OCI-LY3 (cell line): ENCODE data around the gene DDX49.

Source experiments
- EZH2phosphoT487 ChIP-seq: fragments of 200-600 bp; shearing (Covaris generic); IDR thresholded peaks from 2 replicates; pipeline ENCODE4 v1.6.1; 2018; ENCODE audit warnings: antibody characterized with exemption, mixed run types, low read depth
- TF ChIP-seq, protein P1 (sequence below): fragments of 200-600, 300-600 bp; sonication (generic); IDR thresholded peaks from 2 replicates; pipeline ENCODE4 v1.5.1; 2014; ENCODE audit warnings: antibody characterized with exemption, low read length, low read depth

DNA sequence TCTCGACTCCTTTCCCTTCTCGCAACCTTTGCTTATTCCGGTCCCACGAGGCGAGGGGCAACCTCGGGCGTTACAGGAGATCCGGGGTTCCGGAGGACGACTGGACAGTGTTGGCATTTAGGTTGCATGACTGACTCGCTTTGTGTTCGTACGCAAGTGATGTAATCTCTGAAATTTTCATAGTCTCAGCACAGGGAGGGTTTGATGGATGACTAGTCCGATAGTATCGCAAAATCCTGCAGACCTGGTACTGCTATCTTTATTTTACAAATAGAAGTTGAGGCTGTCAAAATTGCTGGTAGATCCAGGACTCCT lies 342 bp downstream of the DDX49 start:
- TF ChIP-seq, protein P1, sequence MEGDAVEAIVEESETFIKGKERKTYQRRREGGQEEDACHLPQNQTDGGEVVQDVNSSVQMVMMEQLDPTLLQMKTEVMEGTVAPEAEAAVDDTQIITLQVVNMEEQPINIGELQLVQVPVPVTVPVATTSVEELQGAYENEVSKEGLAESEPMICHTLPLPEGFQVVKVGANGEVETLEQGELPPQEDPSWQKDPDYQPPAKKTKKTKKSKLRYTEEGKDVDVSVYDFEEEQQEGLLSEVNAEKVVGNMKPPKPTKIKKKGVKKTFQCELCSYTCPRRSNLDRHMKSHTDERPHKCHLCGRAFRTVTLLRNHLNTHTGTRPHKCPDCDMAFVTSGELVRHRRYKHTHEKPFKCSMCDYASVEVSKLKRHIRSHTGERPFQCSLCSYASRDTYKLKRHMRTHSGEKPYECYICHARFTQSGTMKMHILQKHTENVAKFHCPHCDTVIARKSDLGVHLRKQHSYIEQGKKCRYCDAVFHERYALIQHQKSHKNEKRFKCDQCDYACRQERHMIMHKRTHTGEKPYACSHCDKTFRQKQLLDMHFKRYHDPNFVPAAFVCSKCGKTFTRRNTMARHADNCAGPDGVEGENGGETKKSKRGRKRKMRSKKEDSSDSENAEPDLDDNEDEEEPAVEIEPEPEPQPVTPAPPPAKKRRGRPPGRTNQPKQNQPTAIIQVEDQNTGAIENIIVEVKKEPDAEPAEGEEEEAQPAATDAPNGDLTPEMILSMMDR, result no peak
- no peak for TF ChIP-seq EZH2phosphoT487
